GM12878 (cell line): ENCODE data around the gene SLC13A4. TPM values are rescaled to one million over a fixed set of nuclear protein-coding genes. Genes with fewer than 3 reads are reported as not detected.

Experiments used
- ASH2L ChIP-seq: fragments of 300-600, 200-600 bp; sonication (generic); IDR thresholded peaks from 2 replicates; pipeline ENCODE4 v1.6.1; 2017; ENCODE audit warnings: low read depth, mild to moderate bottlenecking, borderline replicate concordance
- BMI1 ChIP-seq: fragments of 450-650 bp; IDR thresholded peaks from 2 replicates; pipeline ENCODE4 v1.6.1; 2016; ENCODE audit warnings: mild to moderate bottlenecking, moderate library complexity, borderline replicate concordance
- CEBPB ChIP-seq, 2 experiments: fragments of 150-350 bp in 1 of 2; IDR thresholded peaks; 2 replicates each; pipeline ENCODE4 v1.6.1; 2012 to 2014; ENCODE audit warnings: low read depth in 2 of 2, low read length in 2 of 2, borderline replicate concordance in 1 of 2, inconsistent platforms in 1 of 2
- CHD4 ChIP-seq: fragments of 200-600 bp; sonication (generic); IDR thresholded peaks from 2 replicates; pipeline ENCODE4 v1.6.1; 2016; ENCODE audit warnings: mild to moderate bottlenecking
- CUX1 ChIP-seq: IDR thresholded peaks from 2 replicates; pipeline ENCODE4 v1.6.1; 2012; ENCODE audit warnings: improper control_type of control experiment, low read depth, low read length; ENCODE audit not compliant: insufficient replicate concordance
- FOS ChIP-seq: IDR thresholded peaks from 3 replicates; pipeline ENCODE4 v1.6.1; 2011; ENCODE audit warnings: borderline replicate concordance; ENCODE audit not compliant: insufficient read length; ENCODE audit errors: extremely low read depth
- FOXM1 ChIP-seq: IDR thresholded peaks from 2 replicates; pipeline ENCODE4 v1.6.1; 2012; ENCODE audit warnings: low read depth, mild to moderate bottlenecking, inconsistent platforms, low read length, moderate library complexity
- HDAC2 ChIP-seq: fragments of 200-600 bp; sonication (generic); IDR thresholded peaks from 2 replicates; pipeline ENCODE4 v1.6.1; 2017
- HDAC6 ChIP-seq: fragments of 200-600 bp; sonication (generic); IDR thresholded peaks from one replicate; pipeline ENCODE4 v1.8.0; 2017; ENCODE audit warnings: antibody characterized with exemption; ENCODE audit not compliant: unreplicated experiment
- IKZF1 ChIP-seq: fragments of 450-650 bp; conservative IDR thresholded peaks from 2 replicates; pipeline ENCODE4 v1.6.1; 2017; ENCODE audit warnings: antibody characterized with exemption, mild to moderate bottlenecking
- IKZF2 ChIP-seq, 2 experiments: fragments of 450-650 bp; IDR thresholded peaks; 2 replicates each; pipeline ENCODE4 v1.6.1; 2017; ENCODE audit warnings: mild to moderate bottlenecking in 2 of 2, moderate library complexity in 2 of 2
- NFXL1 ChIP-seq: fragments of 450-650 bp; IDR thresholded peaks from 2 replicates; pipeline ENCODE4 v1.6.1; 2017; ENCODE audit warnings: antibody characterized with exemption, mild to moderate bottlenecking, borderline replicate concordance
- PAX5 ChIP-seq: IDR thresholded peaks from 2 replicates; pipeline ENCODE4 v1.6.1; 2011; ENCODE audit warnings: low read depth, low read length, borderline replicate concordance
- RBBP5 ChIP-seq: fragments of 200-600 bp; sonication (generic); conservative IDR thresholded peaks from 2 replicates; pipeline ENCODE4 v1.6.1; 2016
- SMC3 ChIP-seq: IDR thresholded peaks from 2 replicates; pipeline ENCODE4 v1.6.1; 2011; ENCODE audit warnings: low read length, improper control_type of control experiment, borderline replicate concordance
- SP1 ChIP-seq: IDR thresholded peaks from one replicate; pipeline ENCODE4 v1.6.1; 2011; ENCODE audit warnings: low read depth, low read length
- TCF12 ChIP-seq: IDR thresholded peaks from 2 replicates; pipeline ENCODE4 v1.6.1; 2011; ENCODE audit warnings: low read depth, mild to moderate bottlenecking, low read length
- TCF7 ChIP-seq: IDR thresholded peaks from 2 replicates; pipeline ENCODE4 v1.6.1; 2014; ENCODE audit warnings: antibody characterized with exemption, borderline replicate concordance
- WRNIP1 ChIP-seq: IDR thresholded peaks from 2 replicates; pipeline ENCODE4 v1.6.1; 2011; ENCODE audit warnings: low read depth, low read length, improper control_type of control experiment, borderline replicate concordance
- ZNF24 ChIP-seq: fragments of 450-650 bp; IDR thresholded peaks from 2 replicates; pipeline ENCODE4 v1.6.1; 2017; ENCODE audit warnings: antibody characterized with exemption, mild to moderate bottlenecking
- polyA plus RNA-seq, 11 experiments: library from polyadenylated mRNA; depleted of rRNA in 4 of 11; unstranded in 6 of 11; stranded (reverse) in 5 of 11; fragments of >200 nt; fragmentation: Nextera tagmentation in 4 of 11; fragmentation: Illumina TruSeq in 1 of 11; extraction: Ambion mirVana in 4 of 11; extraction: Trizol in 1 of 11; gene quantifications; 1 replicate in 1 of 11; 2 replicates in 10 of 11; pipeline versions ENCODE4 v1.2.1 to v1.2.3, GENCODE V29; 2011 to 2016; ENCODE audit warnings: inconsistent platforms in 2 of 11, missing spikeins in 2 of 11, low read depth in 1 of 11
- total RNA-seq, 4 experiments: library from RNA; depleted of rRNA in 3 of 4; stranded (reverse); fragments of >200 nt in 3 of 4; fragmentation: Illumina TruSeq in 1 of 4; extraction: Trizol in 1 of 4; gene quantifications; 2 replicates each; pipeline versions ENCODE4 v1.2.1 to v1.2.3, GENCODE V29; 2013 to 2021
- TF ChIP-seq, protein P1 (sequence below): fragments of 450-650 bp; formaldehyde crosslinking; IDR thresholded peaks from 2 replicates; pipeline ENCODE4 v1.5.0; 2022; ENCODE audit warnings: mild to moderate bottlenecking, missing genetic modification characterization
- TF ChIP-seq, protein P2 (sequence below): fragments of 450-650 bp; IDR thresholded peaks from 2 replicates; pipeline ENCODE4 v1.6.1; 2017; ENCODE audit warnings: borderline replicate concordance

SLC13A4 gene
- total and polyA plus RNA-seq, 10 of the 15 experiments (the other 5 are each of a cell fraction or from before 2014, with no cell fraction given) = 0.14 to 0.23 (median 0.20) TPM; not detected in 7

GRCh38 chr7:135662373-135663114 lies 65.4 kb downstream of the SLC13A4 start, which contains the start of gene STMP1 (continued):
- no peak for TF ChIP-seq CHD4
- peak; percentile 77 for TF ChIP-seq IKZF1
- no peak for TF ChIP-seq HDAC2
- TF ChIP-seq TCF7 = no peak
- TF ChIP-seq FOXM1 = no peak
- TF ChIP-seq CUX1 = no peak
- TF ChIP-seq HDAC6 = no peak
- no peak for TF ChIP-seq IKZF2 (IDR thresholded peaks at IDR 0.05)
- TF ChIP-seq CEBPB (IDR thresholded peaks at IDR 0.05; ENCODE audit: borderline replicate concordance in 1 of 2, low read depth in 2 of 2, low read length in 2 of 2) = no peak
- TF ChIP-seq TCF12 = peak; percentile 27; the same call in 1 of the 2 replicates
- TF ChIP-seq, protein P1, sequence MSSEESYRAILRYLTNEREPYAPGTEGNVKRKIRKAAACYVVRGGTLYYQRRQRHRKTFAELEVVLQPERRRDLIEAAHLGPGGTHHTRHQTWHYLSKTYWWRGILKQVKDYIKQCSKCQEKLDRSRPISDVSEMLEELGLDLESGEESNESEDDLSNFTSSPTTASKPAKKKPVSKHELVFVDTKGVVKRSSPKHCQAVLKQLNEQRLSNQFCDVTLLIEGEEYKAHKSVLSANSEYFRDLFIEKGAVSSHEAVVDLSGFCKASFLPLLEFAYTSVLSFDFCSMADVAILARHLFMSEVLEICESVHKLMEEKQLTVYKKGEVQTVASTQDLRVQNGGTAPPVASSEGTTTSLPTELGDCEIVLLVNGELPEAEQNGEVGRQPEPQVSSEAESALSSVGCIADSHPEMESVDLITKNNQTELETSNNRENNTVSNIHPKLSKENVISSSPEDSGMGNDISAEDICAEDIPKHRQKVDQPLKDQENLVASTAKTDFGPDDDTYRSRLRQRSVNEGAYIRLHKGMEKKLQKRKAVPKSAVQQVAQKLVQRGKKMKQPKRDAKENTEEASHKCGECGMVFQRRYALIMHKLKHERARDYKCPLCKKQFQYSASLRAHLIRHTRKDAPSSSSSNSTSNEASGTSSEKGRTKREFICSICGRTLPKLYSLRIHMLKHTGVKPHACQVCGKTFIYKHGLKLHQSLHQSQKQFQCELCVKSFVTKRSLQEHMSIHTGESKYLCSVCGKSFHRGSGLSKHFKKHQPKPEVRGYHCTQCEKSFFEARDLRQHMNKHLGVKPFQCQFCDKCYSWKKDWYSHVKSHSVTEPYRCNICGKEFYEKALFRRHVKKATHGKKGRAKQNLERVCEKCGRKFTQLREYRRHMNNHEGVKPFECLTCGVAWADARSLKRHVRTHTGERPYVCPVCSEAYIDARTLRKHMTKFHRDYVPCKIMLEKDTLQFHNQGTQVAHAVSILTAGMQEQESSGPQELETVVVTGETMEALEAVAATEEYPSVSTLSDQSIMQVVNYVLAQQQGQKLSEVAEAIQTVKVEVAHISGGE (CRISPR knock-in tag) = peak; percentile 85
- no peak for TF ChIP-seq SMC3
- TF ChIP-seq PAX5 = no peak
- no peak for TF ChIP-seq BMI1
- peak; percentile 34 for TF ChIP-seq SP1
- no peak for TF ChIP-seq NFXL1
- TF ChIP-seq, protein P2, sequence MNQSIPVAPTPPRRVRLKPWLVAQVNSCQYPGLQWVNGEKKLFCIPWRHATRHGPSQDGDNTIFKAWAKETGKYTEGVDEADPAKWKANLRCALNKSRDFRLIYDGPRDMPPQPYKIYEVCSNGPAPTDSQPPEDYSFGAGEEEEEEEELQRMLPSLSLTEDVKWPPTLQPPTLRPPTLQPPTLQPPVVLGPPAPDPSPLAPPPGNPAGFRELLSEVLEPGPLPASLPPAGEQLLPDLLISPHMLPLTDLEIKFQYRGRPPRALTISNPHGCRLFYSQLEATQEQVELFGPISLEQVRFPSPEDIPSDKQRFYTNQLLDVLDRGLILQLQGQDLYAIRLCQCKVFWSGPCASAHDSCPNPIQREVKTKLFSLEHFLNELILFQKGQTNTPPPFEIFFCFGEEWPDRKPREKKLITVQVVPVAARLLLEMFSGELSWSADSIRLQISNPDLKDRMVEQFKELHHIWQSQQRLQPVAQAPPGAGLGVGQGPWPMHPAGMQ = no peak
- TF ChIP-seq WRNIP1 = no peak
- TF ChIP-seq FOS = no peak
- TF ChIP-seq ZNF24 = peak; percentile 64; the same call in 1 of the 2 replicates
- no peak for TF ChIP-seq RBBP5
- no peak for TF ChIP-seq ASH2L
